Neural progenitor cell (in vitro differentiated cells): ENCODE data around the gene TLK2.
"Not testable (repeated sequence)": the region's sequence is repeated elsewhere in the genome, so short reads cannot be mapped to it uniquely, and the experiment has no call there.

Source experiments
- EZH2 ChIP-seq: fragments of 200-600 bp; sonication (generic); IDR thresholded peaks from 2 replicates; pipeline ENCODE4 v1.6.1; 2017; ENCODE audit warnings: antibody characterized with exemption, mild to moderate bottlenecking, moderate library complexity
- TF ChIP-seq, protein P1 (sequence below): fragments of 200-600 bp; sonication (generic); IDR thresholded peaks from 2 replicates; pipeline ENCODE4 v1.5.1; 2017; ENCODE audit warnings: antibody characterized with exemption, mild to moderate bottlenecking

- TF ChIP-seq, protein P1, sequence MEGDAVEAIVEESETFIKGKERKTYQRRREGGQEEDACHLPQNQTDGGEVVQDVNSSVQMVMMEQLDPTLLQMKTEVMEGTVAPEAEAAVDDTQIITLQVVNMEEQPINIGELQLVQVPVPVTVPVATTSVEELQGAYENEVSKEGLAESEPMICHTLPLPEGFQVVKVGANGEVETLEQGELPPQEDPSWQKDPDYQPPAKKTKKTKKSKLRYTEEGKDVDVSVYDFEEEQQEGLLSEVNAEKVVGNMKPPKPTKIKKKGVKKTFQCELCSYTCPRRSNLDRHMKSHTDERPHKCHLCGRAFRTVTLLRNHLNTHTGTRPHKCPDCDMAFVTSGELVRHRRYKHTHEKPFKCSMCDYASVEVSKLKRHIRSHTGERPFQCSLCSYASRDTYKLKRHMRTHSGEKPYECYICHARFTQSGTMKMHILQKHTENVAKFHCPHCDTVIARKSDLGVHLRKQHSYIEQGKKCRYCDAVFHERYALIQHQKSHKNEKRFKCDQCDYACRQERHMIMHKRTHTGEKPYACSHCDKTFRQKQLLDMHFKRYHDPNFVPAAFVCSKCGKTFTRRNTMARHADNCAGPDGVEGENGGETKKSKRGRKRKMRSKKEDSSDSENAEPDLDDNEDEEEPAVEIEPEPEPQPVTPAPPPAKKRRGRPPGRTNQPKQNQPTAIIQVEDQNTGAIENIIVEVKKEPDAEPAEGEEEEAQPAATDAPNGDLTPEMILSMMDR, result not testable (repeated sequence)
- TF ChIP-seq EZH2, result not testable (repeated sequence)
Observed at GRCh38 chr17:62494073-62494472, 15.4 kb downstream of the TLK2 start.
